HG03139 (cell line): ENCODE measurements around the gene NUFIP2.
"Not testable (repeated sequence)": the region's sequence is repeated elsewhere in the genome, so short reads cannot be mapped to it uniquely, and the experiment has no call there.

Experiments
- ATAC-seq: cut with Tn5 transposase; IDR thresholded peaks from one replicate; pipeline ENCODE4 v1.9.1; 2021; ENCODE audit not compliant: unreplicated experiment

Gene NUFIP2

GRCh38 chr17:29293890-29294579 is at the start of gene NUFIP2:
Gene NUFIP2 (minus strand): TSS chr17:29294148. CDS start chr17:29294059, 89 bp downstream.
- peak; percentile 82 for ATAC-seq

GRCh38 chr17:29342158-29342765 is 48.3 kb upstream of the NUFIP2 start:
- ATAC-seq = no peak

- no peak for ATAC-seq
Observed at GRCh38 chr17:29341726-29342125, 47.8 kb upstream of the NUFIP2 start.

GRCh38 chr17:29339016-29339415 is 45.1 kb upstream of the NUFIP2 start:
- ATAC-seq = not testable (repeated sequence)

- ATAC-seq = no peak
Observed at GRCh38 chr17:29331708-29332085, 37.7 kb upstream of the NUFIP2 start.

- ATAC-seq = no peak
Observed at GRCh38 chr17:29331075-29331707, 37.2 kb upstream of the NUFIP2 start.

- no peak for ATAC-seq
Observed at GRCh38 chr17:29327412-29327811, 33.5 kb upstream of the NUFIP2 start.

- ATAC-seq = no peak
Observed at GRCh38 chr17:29326023-29326813, 32.3 kb upstream of the NUFIP2 start.

GRCh38 chr17:29322363-29322762 is 28.4 kb upstream of the NUFIP2 start:
- ATAC-seq = no peak

GRCh38 chr17:29303386-29303785 is 9.4 kb upstream of the NUFIP2 start:
- no peak for ATAC-seq

- ATAC-seq = no peak
Observed at GRCh38 chr17:29299031-29299430, 5.1 kb upstream of the NUFIP2 start.

- ATAC-seq = no peak
Observed at GRCh38 chr17:29295420-29295819, 1.5 kb upstream of the NUFIP2 start.

GRCh38 chr17:29294580-29294900 is 592 bp upstream of the NUFIP2 start:
- no peak for ATAC-seq

- ATAC-seq = peak; percentile 10
Observed at GRCh38 chr17:29292992-29293889, 707 bp downstream of the NUFIP2 start.

GRCh38 chr17:29292071-29292991 is 1.6 kb downstream of the NUFIP2 start:
- no peak for ATAC-seq

- ATAC-seq = no peak
Observed at GRCh38 chr17:29291163-29291752, 2.7 kb downstream of the NUFIP2 start.

- ATAC-seq = no peak
Observed at GRCh38 chr17:29289852-29290251, 4.1 kb downstream of the NUFIP2 start.

- no peak for ATAC-seq
Observed at GRCh38 chr17:29283961-29284360, 10.0 kb downstream of the NUFIP2 start.

- no peak for ATAC-seq
Observed at GRCh38 chr17:29283496-29283895, 10.5 kb downstream of the NUFIP2 start.
